HepG2 (cell line): ENCODE measurements around the gene DQX1. TPM values are rescaled to one million over a fixed set of nuclear protein-coding genes. Genes with fewer than 3 reads are reported as not detected.

Experiments used
- ARNTL ChIP-seq: sonication (generic); formaldehyde crosslinking; IDR thresholded peaks from 2 replicates; pipeline ENCODE4 v1.4.0; 2020; ENCODE audit warnings: mild to moderate bottlenecking, missing genetic modification reagents
- CBFB ChIP-seq: sonication (generic); formaldehyde crosslinking; IDR thresholded peaks from 2 replicates; pipeline ENCODE4 v1.4.0; 2020; ENCODE audit warnings: missing genetic modification reagents
- CREB1 ChIP-seq, 2 experiments: fragments of 450-650 bp in 1 of 2; IDR thresholded peaks; 2 replicates each; pipeline ENCODE4 v1.6.1; 2016 to 2017; ENCODE audit warnings: control low read depth in 1 of 2, mild to moderate bottlenecking in 1 of 2, missing compliant biosample characterization in 1 of 2, missing genetic modification characterization in 1 of 2
- ELK4 ChIP-seq: sonication (generic); formaldehyde crosslinking; IDR thresholded peaks from 2 replicates; pipeline ENCODE4 v1.9.0; 2021; ENCODE audit warnings: missing genetic modification reagents, borderline replicate concordance
- FOXC1 ChIP-seq: sonication (generic); formaldehyde crosslinking; IDR thresholded peaks from 2 replicates; pipeline ENCODE4 v1.8.0; 2022; ENCODE audit warnings: mild to moderate bottlenecking, missing genetic modification reagents, borderline replicate concordance
- LBX2 ChIP-seq: sonication (generic); formaldehyde crosslinking; IDR thresholded peaks from 2 replicates; pipeline ENCODE4 v1.5.0; 2020; ENCODE audit warnings: missing genetic modification reagents, mild to moderate bottlenecking, borderline replicate concordance
- MZF1 ChIP-seq: sonication (generic); formaldehyde crosslinking; IDR thresholded peaks from 2 replicates; pipeline ENCODE4 v1.8.1; 2023; ENCODE audit warnings: mild to moderate bottlenecking, missing genetic modification reagents, borderline replicate concordance
- NBN ChIP-seq: fragments of 450-650 bp; conservative IDR thresholded peaks from 2 replicates; pipeline ENCODE4 v1.6.1; 2017
- RFX3 ChIP-seq: IDR thresholded peaks from 2 replicates; pipeline ENCODE4 v1.6.1; 2016; ENCODE audit warnings: missing biosample characterization, missing genetic modification reagents
- RXRB ChIP-seq: IDR thresholded peaks from 2 replicates; pipeline ENCODE4 v1.6.1; 2016; ENCODE audit warnings: borderline replicate concordance, missing genetic modification reagents, missing compliant biosample characterization
- SP5 ChIP-seq: IDR thresholded peaks from 2 replicates; pipeline ENCODE4 v1.6.1; 2016; ENCODE audit warnings: low read depth, borderline replicate concordance
- YY1 ChIP-seq: IDR thresholded peaks from 2 replicates; pipeline ENCODE4 v1.6.1; 2011; ENCODE audit warnings: low read length, low read depth, moderate library complexity, mild to moderate bottlenecking; ENCODE audit not compliant: insufficient read depth, insufficient replicate concordance
- ZBTB10 ChIP-seq: sonication (generic); formaldehyde crosslinking; IDR thresholded peaks from 2 replicates; pipeline ENCODE4 v1.4.0; 2020; ENCODE audit warnings: missing genetic modification reagents, borderline replicate concordance
- ZNF558 ChIP-seq: sonication (generic); formaldehyde crosslinking; IDR thresholded peaks from 2 replicates; pipeline ENCODE4 v1.9.0; 2022; ENCODE audit warnings: mild to moderate bottlenecking, missing genetic modification reagents, borderline replicate concordance
- ZNF589 ChIP-seq: sonication (generic); formaldehyde crosslinking; conservative IDR thresholded peaks from 2 replicates; pipeline ENCODE4 v1.8.0; 2022; ENCODE audit warnings: mild to moderate bottlenecking, moderate library complexity, missing genetic modification reagents
- ZNF687 ChIP-seq: sonication (generic); formaldehyde crosslinking; IDR thresholded peaks from 2 replicates; pipeline ENCODE4 v1.5.1; 2020; ENCODE audit warnings: mild to moderate bottlenecking, missing genetic modification reagents, moderate library complexity
- ZNF710 ChIP-seq: sonication (generic); formaldehyde crosslinking; IDR thresholded peaks from 2 replicates; pipeline ENCODE4 v1.5.0; 2020; ENCODE audit warnings: mild to moderate bottlenecking, missing genetic modification reagents, borderline replicate concordance
- ZNF816 ChIP-seq: sonication (generic); formaldehyde crosslinking; IDR thresholded peaks from 2 replicates; pipeline ENCODE4 v1.8.0; 2022; ENCODE audit warnings: missing genetic modification reagents, mild to moderate bottlenecking, borderline replicate concordance
- ZNF839 ChIP-seq: sonication (generic); formaldehyde crosslinking; IDR thresholded peaks from 2 replicates; pipeline ENCODE4 v1.4.0; 2020; ENCODE audit warnings: missing genetic modification reagents, mild to moderate bottlenecking, borderline replicate concordance
- ZNF891 ChIP-seq: sonication (generic); formaldehyde crosslinking; IDR thresholded peaks from 2 replicates; pipeline ENCODE4 v1.5.0; 2020; ENCODE audit warnings: mild to moderate bottlenecking, missing genetic modification reagents
- ZSCAN12 ChIP-seq: sonication (generic); formaldehyde crosslinking; IDR thresholded peaks from 2 replicates; pipeline ENCODE4 v1.9.0; 2021; ENCODE audit warnings: mild to moderate bottlenecking, missing genetic modification reagents
- polyA plus RNA-seq, 8 experiments: library from polyadenylated mRNA; depleted of rRNA in 3 of 8; stranded (reverse) in 7 of 8; unstranded in 1 of 8; fragments of >200 nt; fragmentation: Illumina TruSeq in 4 of 8; extraction: Trizol in 4 of 8; gene quantifications; 2 replicates each; pipeline versions ENCODE4 v1.2.1 to v1.2.3, GENCODE V29; 2011 to 2016; ENCODE audit warnings: low read depth in 4 of 8, missing spikeins in 1 of 8, mixed read lengths in 1 of 8; ENCODE audit not compliant: insufficient read depth in 1 of 8
- total RNA-seq, 5 experiments: library from RNA; depleted of rRNA; stranded (reverse); fragments of >200 nt; fragmentation: Illumina TruSeq; extraction: Trizol; gene quantifications; 2 replicates each; pipeline ENCODE4 v1.2.3, GENCODE V29; 2016; ENCODE audit warnings: low read depth in 1 of 5

DQX1 gene
- total and polyA plus RNA-seq, 2 of the 13 experiments (the other 11 are each of a cell fraction or from before 2014, with no cell fraction given): 27.6 to 89.8 TPM

GRCh38 chr2:74472945-74473258 is 53.1 kb downstream of the DQX1 start (continued):
- TF ChIP-seq ZNF687 (CRISPR knock-in tag) (no peak), YY1 (no peak), RXRB (CRISPR knock-in tag) (no peak), CREB1 (IDR thresholded peaks at IDR 0.05) (no peak), CREB1 (CRISPR knock-in tag; IDR thresholded peaks at IDR 0.05) (no peak), ZBTB10 (CRISPR knock-in tag) (no peak), NBN (no peak), ZNF891 (CRISPR knock-in tag) (no peak), FOXC1 (CRISPR knock-in tag) (no peak), ZNF839 (CRISPR knock-in tag) (no peak), ZNF816 (CRISPR knock-in tag) (no peak), RFX3 (CRISPR knock-in tag) (no peak), ARNTL (CRISPR knock-in tag) (no peak), CBFB (CRISPR knock-in tag) (no peak), LBX2 (no peak), ZNF558 (CRISPR knock-in tag) (no peak), SP5 (CRISPR knock-in tag) (no peak), ZNF710 (CRISPR knock-in tag) (no peak), MZF1 (no peak), ELK4 (no peak), ZSCAN12 (CRISPR knock-in tag) (no peak), ZNF589 (CRISPR knock-in tag) (no peak)
